Smooth muscle cell (in vitro differentiated cells): ENCODE measurements around the gene ADAMTS2. TPM values are rescaled to one million over a fixed set of nuclear protein-coding genes. Genes with fewer than 3 reads are reported as not detected.

ENCODE experiments used
- DNase-seq: peaks from one replicate; lab custom pipeline; 2025; ENCODE audit not compliant: unreplicated experiment; lab: John Stamatoyannopoulos, UW
- H2AFZ ChIP-seq: fragments of 200-600 bp; sonication (generic); 2 replicates; pipeline ENCODE4 v1.6.0; 2016; ENCODE audit warnings: antibody characterized with exemption, low read depth, mild to moderate bottlenecking
- H3F3A ChIP-seq: fragments of 200-600 bp; sonication (generic); 2 replicates; pipeline ENCODE4 v1.6.0; 2017; ENCODE audit warnings: antibody characterized with exemption, low read depth
- H3K27ac ChIP-seq: fragments of 200-600 bp; sonication (generic); 2 replicates; pipeline ENCODE4 v1.5.1; 2016; ENCODE audit warnings: low read depth, mild to moderate bottlenecking
- H3K27me3 ChIP-seq: fragments of 200-600 bp; sonication (generic); 2 replicates; pipeline ENCODE4 v1.6.1; 2016; ENCODE audit warnings: low read depth, mild to moderate bottlenecking
- H3K36me3 ChIP-seq: fragments of 200-600 bp; sonication (generic); 2 replicates; pipeline ENCODE4 v1.5.1; 2016; ENCODE audit warnings: low read depth
- H3K4me1 ChIP-seq: fragments of 200-600 bp; sonication (generic); 2 replicates; pipeline ENCODE4 v1.5.1; 2016; ENCODE audit warnings: low read depth
- H3K4me2 ChIP-seq: fragments of 200-600 bp; sonication (generic); 2 replicates; pipeline ENCODE4 v1.6.0; 2016; ENCODE audit warnings: mild to moderate bottlenecking
- H3K4me3 ChIP-seq: fragments of 200-600 bp; sonication (generic); 2 replicates; pipeline ENCODE4 v1.5.1; 2016; ENCODE audit warnings: mild to moderate bottlenecking
- H3K79me2 ChIP-seq: fragments of 200-600 bp; sonication (generic); 2 replicates; pipeline ENCODE4 v1.6.0; 2016; ENCODE audit warnings: low read depth, mild to moderate bottlenecking
- H3K9ac ChIP-seq: fragments of 200-600 bp; sonication (generic); 2 replicates; pipeline ENCODE4 v1.6.0; 2016; ENCODE audit warnings: low read depth
- H3K9me3 ChIP-seq: fragments of 200-600 bp; sonication (generic); replicated peaks from 2 replicates; pipeline ENCODE4 v1.5.1; 2016; ENCODE audit warnings: low read depth
- H4K20me1 ChIP-seq: fragments of 200-600 bp; sonication (generic); 2 replicates; pipeline ENCODE4 v1.6.0; 2016; ENCODE audit warnings: low read depth
- CTCF ChIP-seq: fragments of 200-600 bp; sonication (generic); IDR thresholded peaks from 2 replicates; pipeline ENCODE4 v1.5.1; 2017; ENCODE audit warnings: borderline replicate concordance, mild to moderate bottlenecking, antibody characterized with exemption; ENCODE audit not compliant: insufficient read depth, poor library complexity, severe bottlenecking
- WGBS: methylation state at CpG from one replicate; pipeline ENCODE4 v1.1.7; 2016; ENCODE audit warnings: low lambda C conversion rate; 5-methylcytosine and 5-hydroxymethylcytosine counted together
- polyA plus RNA-seq: library from polyadenylated mRNA; unstranded; fragments of >200 nt; fragmentation: Nextera tagmentation; extraction: Ambion mirVana; gene quantifications from 2 replicates; pipeline ENCODE4 v1.2.1, GENCODE V29; 2016
- total RNA-seq: library from RNA; depleted of rRNA; stranded (reverse); fragments of >200 nt; gene quantifications from 2 replicates; pipeline ENCODE4 v1.2.3, GENCODE V29; 2014

The ADAMTS2 gene
- total and polyA plus RNA-seq, 2 experiments from 2014 or later, result 22.8 to 37.5 TPM

- H3K27me3 ChIP-seq, result no peaks in the 10 kb centered on the region
- no peak for DNase-seq
- no peak overlapping the region for H3K9ac ChIP-seq
- no peaks in the 10 kb centered on the region for H3K9me3 ChIP-seq
- no peak overlapping the region for H3K4me3 ChIP-seq
- WGBS, result 94% methylated on average over 23 of the region's 23 CpGs
- no peaks in the 10 kb centered on the region for H3K79me2 ChIP-seq
- peaks cover 4% of the 10 kb centered on the region for H3F3A ChIP-seq
- H2AFZ ChIP-seq, result no peak overlapping the region
- no peak overlapping the region for H3K27ac ChIP-seq
- H4K20me1 ChIP-seq, result no peaks in the 10 kb centered on the region
- H3K4me1 ChIP-seq, result peaks cover 7% of the 10 kb centered on the region
- H3K4me2 ChIP-seq, result no peak overlapping the region
- no peak for TF ChIP-seq CTCF
- no peaks in the 10 kb centered on the region for H3K36me3 ChIP-seq
Measured at GRCh38 chr5:179256328-179257175, 88.7 kb downstream of the ADAMTS2 start.

DNA sequence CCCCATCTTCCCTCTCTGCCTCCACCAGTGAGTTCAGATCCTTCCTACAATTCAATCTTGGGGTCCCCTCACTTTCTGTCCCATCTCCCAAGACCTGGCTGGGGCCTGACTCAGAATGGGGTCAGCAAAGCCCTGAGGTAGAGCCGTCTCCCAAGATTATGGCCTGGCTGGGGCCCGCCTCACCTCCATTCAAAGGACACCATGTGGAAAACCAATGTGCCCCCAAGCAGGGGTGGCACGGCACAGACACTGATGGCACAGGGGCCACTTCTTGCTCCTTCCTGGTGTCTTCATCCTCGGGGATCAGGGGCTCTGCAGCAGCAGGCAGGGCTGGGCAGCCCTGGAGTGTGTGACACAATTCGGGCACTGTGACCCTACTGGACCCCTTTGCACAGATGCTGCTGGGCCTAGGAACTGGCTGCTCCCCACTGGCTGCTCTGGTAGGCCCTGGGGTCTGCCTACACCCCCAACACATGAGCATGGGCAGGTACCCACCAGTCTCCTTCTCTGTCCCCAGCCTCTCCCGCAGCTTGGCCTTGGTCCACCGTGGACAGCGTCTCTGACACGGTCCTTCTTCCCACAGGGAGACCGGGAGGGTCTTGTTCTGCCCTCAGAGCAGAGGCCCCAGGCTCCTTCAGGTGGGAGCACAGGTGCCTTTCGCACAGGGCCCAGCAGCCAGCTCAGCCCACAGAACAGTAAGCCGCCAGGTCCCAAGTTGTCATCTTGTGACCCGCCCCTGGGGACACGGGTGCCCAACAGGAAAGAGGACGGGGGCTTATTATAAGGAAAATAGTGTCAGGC is 89.5 kb downstream of the ADAMTS2 start:
- H3F3A ChIP-seq, result peaks cover under 1% of the 10 kb centered on the region
- no peak overlapping the region for H3K9ac ChIP-seq
- H3K79me2 ChIP-seq, result no peaks in the 10 kb centered on the region
- H3K27ac ChIP-seq, result no peak overlapping the region
- H4K20me1 ChIP-seq, result no peaks in the 10 kb centered on the region
- WGBS, result 94% methylated on average over 15 of the region's 15 CpGs
- H2AFZ ChIP-seq, result no peak overlapping the region
- no peaks in the 10 kb centered on the region for H3K27me3 ChIP-seq
- no peak overlapping the region for H3K4me3 ChIP-seq
- no peak overlapping the region for H3K4me2 ChIP-seq
- H3K9me3 ChIP-seq, result no peaks in the 10 kb centered on the region
- no peaks in the 10 kb centered on the region for H3K4me1 ChIP-seq
- no peaks in the 10 kb centered on the region for H3K36me3 ChIP-seq
- DNase-seq, result no peak
- TF ChIP-seq CTCF, result no peak

DNA sequence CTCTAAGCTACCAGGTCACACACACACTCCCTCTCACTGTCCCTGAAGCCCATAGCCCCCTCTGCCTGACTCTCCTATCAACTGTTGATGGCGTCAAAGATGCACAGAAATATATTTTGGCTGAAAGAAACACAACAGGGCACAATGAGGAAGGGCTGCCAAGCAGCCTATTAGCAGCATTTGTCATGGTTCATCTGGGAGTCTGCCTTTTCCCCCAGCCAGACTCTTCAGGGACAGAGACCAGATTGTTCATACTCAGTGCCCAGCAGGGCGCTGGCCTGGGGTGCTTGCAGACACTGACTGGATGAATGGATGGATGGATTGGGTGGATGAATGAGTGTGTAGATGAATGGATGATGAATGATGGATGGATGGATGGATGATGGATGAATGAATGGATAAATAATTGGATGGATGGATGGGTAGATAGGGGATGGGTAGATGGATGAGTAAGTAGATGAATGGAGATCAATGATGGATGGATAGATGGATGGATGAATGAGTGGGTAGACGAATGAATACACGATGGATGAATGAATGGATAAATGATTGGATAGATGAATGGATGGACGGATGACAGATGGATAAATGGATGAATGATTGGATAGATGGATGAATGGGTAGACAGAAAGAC is 90.5 kb downstream of the ADAMTS2 start:
- TF ChIP-seq CTCF, result no peak
- no peaks in the 10 kb centered on the region for H3K36me3 ChIP-seq
- no peak overlapping the region for H3K9ac ChIP-seq
- H3F3A ChIP-seq, result no peaks in the 10 kb centered on the region
- H2AFZ ChIP-seq, result no peak overlapping the region
- no peak overlapping the region for H3K27ac ChIP-seq
- no peaks in the 10 kb centered on the region for H3K79me2 ChIP-seq
- 93% methylated on average over 5 of the region's 5 CpGs for WGBS
- H3K4me1 ChIP-seq, result no peaks in the 10 kb centered on the region
- H3K9me3 ChIP-seq, result no peaks in the 10 kb centered on the region
- no peaks in the 10 kb centered on the region for H3K27me3 ChIP-seq
- H3K4me2 ChIP-seq, result no peak overlapping the region
- no peak for DNase-seq
- H4K20me1 ChIP-seq, result no peaks in the 10 kb centered on the region
- H3K4me3 ChIP-seq, result no peak overlapping the region
